MM.1S (cell line): ENCODE measurements around the gene NOX5.

Experiments used
- EZH2 ChIP-seq: fragments of 300-600 bp; sonication (generic); optimal IDR thresholded peaks from 2 replicates; pipeline ENCODE3; 2017; ENCODE audit warnings: low read depth, mild to moderate bottlenecking, antibody characterized with exemption, low read length, mixed read lengths
- TF ChIP-seq, protein P1 (sequence below): fragments of 300-600 bp; sonication (generic); IDR thresholded peaks from 2 replicates; pipeline ENCODE4 v1.5.1; 2016; ENCODE audit warnings: antibody characterized with exemption, low read length, mixed read lengths

DNA sequence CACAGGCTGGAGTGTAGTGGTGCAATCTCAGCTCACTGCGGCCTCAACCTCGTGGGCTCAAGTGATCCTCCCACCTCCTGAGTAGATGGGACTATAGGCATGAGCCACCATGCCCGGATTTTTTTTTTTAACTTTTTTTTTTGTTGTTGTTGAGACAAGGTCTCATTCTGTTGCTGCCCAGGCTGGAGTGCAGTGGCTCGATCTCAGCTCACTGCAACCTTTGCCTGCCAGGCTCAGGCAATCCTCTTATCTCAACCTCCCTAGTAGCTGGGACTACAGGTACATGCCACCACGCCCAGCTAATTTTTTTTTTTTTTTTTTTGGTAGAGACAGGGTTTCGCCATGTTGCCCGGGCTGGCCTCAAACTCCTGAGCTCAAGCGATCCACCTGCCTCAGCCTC is 64.1 kb downstream of the NOX5 start:
- no peak for TF ChIP-seq EZH2
- TF ChIP-seq, protein P1, sequence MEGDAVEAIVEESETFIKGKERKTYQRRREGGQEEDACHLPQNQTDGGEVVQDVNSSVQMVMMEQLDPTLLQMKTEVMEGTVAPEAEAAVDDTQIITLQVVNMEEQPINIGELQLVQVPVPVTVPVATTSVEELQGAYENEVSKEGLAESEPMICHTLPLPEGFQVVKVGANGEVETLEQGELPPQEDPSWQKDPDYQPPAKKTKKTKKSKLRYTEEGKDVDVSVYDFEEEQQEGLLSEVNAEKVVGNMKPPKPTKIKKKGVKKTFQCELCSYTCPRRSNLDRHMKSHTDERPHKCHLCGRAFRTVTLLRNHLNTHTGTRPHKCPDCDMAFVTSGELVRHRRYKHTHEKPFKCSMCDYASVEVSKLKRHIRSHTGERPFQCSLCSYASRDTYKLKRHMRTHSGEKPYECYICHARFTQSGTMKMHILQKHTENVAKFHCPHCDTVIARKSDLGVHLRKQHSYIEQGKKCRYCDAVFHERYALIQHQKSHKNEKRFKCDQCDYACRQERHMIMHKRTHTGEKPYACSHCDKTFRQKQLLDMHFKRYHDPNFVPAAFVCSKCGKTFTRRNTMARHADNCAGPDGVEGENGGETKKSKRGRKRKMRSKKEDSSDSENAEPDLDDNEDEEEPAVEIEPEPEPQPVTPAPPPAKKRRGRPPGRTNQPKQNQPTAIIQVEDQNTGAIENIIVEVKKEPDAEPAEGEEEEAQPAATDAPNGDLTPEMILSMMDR, result no peak
